NCI-H2029 treated with DMSO at 0.1 percent for 48 hours (cell line): ENCODE results near the gene SARS1.

Experiments
- DNase-seq: peaks from one replicate; lab custom pipeline; 2025; lab: John Stamatoyannopoulos, UW

The SARS1 gene

GRCh38 chr1:109262231-109263055 is 48.7 kb downstream of the SARS1 start:
- no peak for DNase-seq

GRCh38 chr1:109263234-109263596 is 49.5 kb downstream of the SARS1 start:
- DNase-seq, result no peak

DNA sequence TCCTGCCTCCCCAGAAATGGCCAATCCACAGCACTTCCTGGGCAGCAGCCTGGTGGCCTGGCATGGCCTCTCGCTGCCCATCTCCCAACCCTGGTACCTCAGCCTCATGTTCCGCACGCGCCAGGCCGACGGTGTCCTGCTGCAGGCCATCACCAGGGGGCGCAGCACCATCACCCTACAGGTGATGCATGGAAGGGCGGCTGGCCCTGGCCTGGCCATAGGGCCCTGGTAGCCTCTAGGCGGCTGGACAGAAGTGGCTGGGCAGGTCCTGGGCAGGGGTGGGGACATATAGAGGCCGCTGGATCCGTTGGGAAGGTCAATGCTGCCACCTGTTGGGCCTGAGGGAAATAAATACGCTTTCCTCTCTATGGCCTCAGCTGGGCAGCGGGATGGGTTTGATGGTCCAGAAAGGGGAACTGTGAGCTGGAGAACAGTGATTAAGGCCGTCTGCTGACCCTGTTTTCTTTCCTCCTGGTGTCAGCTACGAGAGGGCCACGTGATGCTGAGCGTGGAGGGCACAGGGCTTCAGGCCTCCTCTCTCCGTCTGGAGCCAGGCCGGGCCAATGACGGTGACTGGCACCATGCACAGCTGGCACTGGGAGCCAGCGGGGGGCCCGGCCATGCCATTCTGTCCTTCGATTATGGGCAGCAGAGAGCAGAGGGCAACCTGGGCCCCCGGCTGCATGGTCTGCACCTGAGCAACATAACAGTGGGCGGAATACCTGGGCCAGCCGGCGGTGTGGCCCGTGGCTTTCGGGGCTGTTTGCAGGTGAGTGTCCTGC is 50.1 kb downstream of the SARS1 start:
- no peak for DNase-seq

DNA sequence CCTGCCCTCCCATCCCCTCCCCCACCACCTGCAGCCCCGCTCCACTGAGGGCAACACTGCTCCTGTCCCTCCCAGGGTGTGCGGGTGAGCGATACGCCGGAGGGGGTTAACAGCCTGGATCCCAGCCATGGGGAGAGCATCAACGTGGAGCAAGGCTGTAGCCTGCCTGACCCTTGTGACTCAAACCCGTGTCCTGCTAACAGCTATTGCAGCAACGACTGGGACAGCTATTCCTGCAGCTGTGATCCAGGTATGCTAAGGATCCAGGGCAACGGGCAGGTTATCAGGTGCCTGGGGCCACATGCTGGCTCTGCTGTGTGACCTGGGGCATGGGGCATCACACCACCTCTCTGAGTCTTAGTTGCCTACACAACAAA is 50.6 kb downstream of the SARS1 start:
- DNase-seq, result no peak

DNA sequence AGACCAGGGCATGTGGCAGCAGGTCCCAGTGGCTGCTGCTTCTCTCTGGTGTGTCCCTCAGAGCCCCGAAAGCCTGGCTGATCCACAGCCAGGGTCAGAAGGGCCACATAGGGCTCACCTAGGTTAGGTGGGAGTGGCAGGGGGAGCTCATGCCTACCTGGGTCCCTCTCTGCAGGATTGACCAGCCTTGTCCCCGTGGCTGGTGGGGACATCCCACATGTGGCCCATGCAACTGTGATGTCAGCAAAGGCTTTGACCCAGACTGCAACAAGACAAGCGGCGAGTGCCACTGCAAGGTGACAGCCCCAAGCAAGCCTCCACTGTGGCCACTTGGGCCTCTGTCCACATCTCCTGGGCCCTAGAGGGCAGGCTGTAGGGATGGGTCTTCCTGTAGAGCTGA is 51.3 kb downstream of the SARS1 start:
- no peak for DNase-seq

DNA sequence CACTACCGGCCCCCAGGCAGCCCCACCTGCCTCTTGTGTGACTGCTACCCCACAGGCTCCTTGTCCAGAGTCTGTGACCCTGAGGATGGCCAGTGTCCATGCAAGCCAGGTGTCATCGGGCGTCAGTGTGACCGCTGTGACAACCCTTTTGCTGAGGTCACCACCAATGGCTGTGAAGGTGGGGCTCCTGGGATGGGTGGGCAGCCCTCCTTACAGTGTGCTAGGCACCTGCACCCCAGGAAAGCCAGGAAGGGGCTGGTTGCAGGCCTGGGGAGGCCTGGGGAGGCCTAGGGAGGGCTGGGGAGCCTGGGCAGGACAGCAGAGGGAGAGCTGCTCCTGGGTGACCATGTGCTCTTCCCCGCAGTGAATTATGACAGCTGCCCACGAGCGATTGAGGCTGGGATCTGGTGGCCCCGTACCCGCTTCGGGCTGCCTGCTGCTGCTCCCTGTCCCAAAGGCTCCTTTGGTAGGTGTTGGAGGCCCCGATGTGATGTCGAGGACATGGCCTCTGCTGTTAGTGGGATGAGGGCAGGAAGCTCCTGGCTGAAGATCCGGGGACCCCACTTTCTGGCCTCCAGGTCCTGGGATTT is 52.1 kb downstream of the SARS1 start:
- DNase-seq, result no peak

DNA sequence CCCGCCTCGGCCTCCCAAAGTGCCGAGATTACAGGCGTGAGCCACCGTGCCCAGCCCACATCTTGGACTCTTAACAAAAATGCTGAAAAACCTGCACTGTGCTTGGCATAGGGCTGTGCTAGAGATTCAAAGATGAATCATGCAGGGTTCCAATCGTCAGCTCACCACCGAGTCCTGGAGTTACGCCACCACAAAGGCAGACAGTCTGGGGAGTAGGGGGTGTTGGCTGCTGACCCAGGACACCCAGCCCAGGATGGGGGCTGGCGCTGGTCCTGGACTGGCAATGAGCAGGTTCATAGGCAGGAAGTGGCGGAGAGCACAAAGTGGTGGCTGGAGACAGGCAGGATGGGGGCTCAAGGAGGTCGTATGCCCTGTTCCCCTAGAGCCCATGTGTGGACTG is 53.2 kb downstream of the SARS1 start:
- DNase-seq, result no peak

DNA sequence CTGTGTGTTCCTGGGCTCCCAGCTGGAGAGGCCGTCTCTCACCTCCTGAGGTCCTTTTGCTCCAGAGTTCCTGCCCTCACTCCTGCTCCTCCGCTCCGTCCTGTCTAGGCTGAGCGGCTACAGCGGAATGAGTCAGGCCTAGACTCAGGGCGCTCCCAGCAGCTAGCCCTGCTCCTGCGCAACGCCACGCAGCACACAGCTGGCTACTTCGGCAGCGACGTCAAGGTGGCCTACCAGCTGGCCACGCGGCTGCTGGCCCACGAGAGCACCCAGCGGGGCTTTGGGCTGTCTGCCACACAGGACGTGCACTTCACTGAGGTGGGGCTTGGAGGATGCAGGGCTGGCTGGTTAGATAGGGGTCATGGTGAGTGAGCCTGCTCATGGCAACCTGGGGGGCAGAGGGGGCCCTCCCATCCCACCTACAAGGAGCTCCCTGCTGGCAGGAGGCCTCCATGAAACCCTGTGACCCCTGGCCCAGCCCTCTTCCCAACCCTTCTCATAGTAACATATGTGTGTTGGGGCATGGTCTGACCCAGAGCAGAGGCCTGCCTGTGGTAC is 54.1 kb downstream of the SARS1 start:
- DNase-seq, result no peak

- no peak for DNase-seq
Measured at GRCh38 chr1:109268431-109269211, 54.9 kb downstream of the SARS1 start.

- DNase-seq, result no peak
Measured at GRCh38 chr1:109269212-109269980, 55.7 kb downstream of the SARS1 start.

- no peak for DNase-seq
Measured at GRCh38 chr1:109269981-109270622, 56.4 kb downstream of the SARS1 start.

DNA sequence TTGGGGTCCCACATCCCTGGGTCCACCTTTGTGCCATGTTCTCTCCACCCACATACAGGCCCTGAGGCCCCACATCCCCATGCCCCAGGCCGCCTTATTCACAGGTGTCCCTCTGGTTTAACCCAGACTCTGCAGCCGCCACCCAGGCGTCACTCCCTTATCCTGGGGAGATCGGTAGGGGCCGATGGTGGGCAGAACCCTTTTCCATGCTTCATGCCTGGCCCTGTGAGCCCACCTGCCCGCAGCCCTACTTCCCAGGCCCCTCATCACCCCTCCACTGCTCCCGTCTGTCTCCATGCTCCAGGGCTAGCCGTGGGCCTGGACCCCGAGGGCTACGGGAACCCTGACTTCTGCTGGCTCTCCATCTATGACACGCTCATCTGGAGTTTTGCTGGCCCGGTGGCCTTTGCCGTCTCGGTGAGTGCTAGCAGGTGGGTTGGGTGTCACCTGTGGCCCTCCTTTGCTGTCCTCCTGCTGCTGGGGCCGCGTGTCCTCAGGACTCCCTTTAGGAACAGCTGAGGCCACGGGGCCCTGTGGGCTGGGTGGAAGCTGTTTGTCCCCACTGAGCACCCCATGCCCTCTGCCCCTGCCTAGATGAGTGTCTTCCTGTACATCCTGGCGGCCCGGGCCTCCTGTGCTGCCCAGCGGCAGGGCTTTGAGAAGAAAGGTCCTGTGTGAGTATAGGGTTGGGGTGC is 57.1 kb downstream of the SARS1 start:
- no peak for DNase-seq

DNA sequence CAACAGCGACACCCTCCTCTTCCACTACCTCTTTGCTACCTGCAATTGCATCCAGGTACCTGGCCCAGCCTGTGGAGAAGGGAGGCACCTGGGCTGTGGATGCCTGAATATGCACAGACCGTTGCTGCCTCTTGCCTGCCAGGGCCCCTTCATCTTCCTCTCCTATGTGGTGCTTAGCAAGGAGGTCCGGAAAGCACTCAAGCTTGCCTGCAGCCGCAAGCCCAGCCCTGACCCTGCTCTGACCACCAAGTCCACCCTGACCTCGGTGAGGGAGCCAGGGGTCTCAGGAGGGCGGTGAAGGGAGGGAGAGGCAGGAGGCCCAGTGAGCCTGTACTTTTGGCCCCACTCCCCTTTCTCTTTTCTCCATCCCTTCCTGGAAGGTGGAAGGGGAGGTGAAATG is 57.7 kb downstream of the SARS1 start:
- no peak for DNase-seq

DNA sequence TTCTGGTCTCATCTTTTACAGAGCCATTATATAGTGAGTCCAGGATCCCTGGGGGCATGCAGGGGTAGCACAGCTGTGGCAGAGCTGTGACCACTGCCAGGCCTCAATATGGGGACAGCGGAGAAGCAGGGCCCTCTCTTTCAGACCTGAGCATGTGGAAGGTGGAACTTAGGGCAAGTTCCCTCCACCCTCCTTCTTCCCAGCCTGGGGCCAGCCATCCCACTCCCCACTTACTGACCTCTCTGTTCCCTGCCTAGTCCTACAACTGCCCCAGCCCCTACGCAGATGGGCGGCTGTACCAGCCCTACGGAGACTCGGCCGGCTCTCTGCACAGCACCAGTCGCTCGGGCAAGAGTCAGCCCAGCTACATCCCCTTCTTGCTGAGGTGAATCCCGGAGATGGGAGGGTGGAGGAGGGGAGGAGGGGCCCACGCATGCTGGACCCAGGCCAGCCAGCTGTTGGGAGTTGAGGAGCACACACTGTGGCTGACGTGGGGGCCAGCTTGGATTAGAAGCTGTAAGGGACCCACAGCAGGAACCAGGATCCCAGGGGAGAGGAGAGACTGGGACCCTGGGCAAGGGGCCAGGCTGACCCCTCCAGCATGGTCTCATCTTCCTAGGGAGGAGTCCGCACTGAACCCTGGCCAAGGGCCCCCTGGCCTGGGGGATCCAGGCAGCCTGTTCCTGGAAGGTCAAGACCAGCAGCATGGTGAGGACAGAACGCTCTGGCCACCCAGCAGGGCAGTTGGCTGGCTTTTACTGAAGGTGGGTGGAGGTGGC is 58.5 kb downstream of the SARS1 start:
- DNase-seq, result no peak

DNA sequence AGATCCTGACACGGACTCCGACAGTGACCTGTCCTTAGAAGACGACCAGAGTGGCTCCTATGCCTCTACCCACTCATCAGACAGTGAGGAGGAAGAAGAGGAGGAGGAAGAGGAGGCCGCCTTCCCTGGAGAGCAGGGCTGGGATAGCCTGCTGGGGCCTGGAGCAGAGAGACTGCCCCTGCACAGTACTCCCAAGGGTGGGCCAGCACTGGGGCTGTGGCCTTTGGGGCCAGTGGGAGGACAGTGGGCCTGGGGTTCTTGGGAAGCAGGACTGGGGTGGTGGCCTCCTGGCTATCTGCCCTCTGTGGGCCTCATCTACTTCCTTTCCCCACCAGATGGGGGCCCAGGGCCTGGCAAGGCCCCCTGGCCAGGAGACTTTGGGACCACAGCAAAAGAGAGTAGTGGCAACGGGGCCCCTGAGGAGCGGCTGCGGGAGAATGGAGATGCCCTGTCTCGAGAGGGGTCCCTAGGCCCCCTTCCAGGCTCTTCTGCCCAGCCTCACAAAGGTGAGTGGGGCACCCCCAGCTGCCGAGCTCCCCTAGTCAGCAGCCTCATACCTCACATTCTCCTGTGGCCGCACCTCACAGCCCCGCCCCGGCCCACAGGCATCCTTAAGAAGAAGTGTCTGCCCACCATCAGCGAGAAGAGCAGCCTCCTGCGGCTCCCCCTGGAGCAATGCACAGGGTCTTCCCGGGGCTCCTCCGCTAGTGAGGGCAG is 59.3 kb downstream of the SARS1 start:
- no peak for DNase-seq

DNA sequence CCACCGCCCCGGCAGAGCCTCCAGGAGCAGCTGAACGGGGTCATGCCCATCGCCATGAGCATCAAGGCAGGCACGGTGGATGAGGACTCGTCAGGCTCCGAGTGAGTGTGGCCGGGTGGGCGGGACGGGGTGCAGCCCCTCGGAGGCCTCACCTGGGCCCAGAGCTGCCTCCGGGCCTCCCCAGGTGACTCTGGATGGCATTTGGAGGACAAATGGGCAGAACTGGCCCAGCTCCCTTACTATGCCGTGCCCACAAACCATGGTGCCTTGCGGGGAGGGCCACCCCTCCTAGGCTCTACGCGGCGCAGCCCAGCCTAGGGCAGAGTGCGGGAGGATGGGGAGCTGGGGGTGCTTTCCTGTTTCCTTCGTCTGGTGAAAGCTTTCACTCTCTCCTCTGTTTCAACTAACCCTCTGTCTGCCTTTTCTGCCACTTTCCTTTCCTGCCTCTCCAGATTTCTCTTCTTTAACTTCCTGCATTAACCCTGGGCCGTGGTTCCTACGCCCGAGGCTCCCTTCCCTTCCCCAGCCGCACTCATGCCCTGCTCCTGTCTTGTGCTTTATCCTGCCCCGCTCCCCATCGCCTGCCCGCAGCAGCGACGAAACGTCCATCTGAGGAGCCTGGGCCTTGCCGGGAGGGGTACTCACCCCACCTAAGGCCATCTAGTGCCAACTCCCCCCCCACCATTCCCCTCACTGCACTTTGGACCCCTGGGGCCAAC is 60.0 kb downstream of the SARS1 start:
- DNase-seq, result no peak

- DNase-seq, result no peak
Measured at GRCh38 chr1:109274533-109275476, 61.1 kb downstream of the SARS1 start.
